GM19467 (cell line): ENCODE measurements around the gene ARHGEF12.

Experiments used
- ATAC-seq: cut with Tn5 transposase; IDR thresholded peaks from one replicate; pipeline ENCODE4 v1.9.1; 2021; ENCODE audit warnings: mild to moderate bottlenecking, moderate library complexity; ENCODE audit not compliant: unreplicated experiment

The ARHGEF12 gene

DNA sequence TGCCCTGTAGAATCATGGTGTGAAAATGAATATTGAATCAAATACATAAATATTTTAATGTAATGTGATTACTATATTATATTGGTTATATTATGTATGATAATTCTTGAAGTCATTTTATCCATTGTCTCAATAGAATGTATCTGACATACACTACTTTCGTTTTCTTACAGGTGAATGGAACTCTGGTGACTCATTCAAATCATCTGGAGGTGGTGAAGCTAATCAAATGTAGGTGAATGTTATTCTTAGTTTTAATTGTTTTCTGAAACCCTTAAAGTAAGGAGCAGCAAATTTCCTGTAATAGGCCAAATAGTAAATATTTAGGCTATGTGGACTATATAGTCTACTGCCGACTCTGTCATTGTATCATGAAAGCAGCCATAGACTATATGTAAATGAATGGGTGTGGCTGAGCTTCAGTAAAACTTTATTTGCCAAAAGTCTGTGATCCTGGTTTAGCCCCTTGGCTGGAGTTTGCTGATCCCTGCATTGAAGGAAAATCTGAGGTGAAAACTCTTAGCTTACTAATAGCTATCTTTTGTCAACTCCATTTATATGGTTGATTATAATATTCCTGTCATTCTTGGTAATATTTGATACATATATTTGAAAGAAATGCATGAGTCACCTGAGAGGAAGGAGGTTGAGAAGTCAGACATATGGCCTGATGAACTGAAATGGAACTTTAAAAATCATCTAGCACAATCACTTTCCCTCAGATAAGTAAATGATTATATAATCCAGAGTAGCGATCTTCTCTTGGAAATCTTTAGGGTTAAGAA is 88.2 kb downstream of the ARHGEF12 start:
- no peak for ATAC-seq

- no peak for ATAC-seq
Measured at GRCh38 chr11:120424970-120425332, 88.7 kb downstream of the ARHGEF12 start.

DNA sequence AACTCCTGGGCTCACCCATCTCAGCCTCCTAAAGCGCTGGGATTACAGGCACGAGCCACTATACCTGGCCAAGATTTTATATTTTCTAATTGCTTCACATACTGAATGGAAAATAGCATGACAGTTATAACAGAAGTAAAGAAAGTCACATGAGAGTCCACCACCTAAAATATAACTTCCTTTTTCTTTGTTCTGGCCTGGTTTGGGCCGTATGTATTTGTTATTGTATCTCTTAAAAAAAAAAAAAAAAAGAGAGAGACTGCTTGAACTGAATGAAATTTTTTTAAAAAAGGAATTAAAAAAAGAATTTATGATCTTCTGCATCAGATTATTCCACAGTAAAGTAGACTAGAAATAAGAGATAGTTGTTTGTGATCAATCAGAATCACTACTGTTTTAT is 89.3 kb downstream of the ARHGEF12 start:
- ATAC-seq = no peak

DNA sequence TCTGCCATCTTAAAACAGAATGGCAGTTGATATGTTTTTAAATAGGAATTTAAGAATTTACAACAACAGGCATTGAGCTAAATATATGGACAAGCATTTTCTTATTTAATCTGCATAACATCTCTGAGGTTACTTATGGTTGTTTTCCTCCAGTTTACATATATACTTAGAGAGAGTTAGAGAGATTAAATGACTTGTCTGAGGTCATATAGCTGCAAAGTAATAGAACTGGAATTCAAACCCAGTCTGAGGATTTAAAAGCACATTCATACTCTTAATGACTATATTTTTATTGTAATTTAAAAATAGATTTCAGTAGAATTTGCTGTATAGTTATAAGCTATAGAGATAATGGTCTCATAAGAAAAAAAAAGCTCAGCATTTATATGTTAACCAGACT is 93.9 kb downstream of the ARHGEF12 start:
- no peak for ATAC-seq

GRCh38 chr11:120431633-120432032 is 95.4 kb downstream of the ARHGEF12 start:
- ATAC-seq = no peak

DNA sequence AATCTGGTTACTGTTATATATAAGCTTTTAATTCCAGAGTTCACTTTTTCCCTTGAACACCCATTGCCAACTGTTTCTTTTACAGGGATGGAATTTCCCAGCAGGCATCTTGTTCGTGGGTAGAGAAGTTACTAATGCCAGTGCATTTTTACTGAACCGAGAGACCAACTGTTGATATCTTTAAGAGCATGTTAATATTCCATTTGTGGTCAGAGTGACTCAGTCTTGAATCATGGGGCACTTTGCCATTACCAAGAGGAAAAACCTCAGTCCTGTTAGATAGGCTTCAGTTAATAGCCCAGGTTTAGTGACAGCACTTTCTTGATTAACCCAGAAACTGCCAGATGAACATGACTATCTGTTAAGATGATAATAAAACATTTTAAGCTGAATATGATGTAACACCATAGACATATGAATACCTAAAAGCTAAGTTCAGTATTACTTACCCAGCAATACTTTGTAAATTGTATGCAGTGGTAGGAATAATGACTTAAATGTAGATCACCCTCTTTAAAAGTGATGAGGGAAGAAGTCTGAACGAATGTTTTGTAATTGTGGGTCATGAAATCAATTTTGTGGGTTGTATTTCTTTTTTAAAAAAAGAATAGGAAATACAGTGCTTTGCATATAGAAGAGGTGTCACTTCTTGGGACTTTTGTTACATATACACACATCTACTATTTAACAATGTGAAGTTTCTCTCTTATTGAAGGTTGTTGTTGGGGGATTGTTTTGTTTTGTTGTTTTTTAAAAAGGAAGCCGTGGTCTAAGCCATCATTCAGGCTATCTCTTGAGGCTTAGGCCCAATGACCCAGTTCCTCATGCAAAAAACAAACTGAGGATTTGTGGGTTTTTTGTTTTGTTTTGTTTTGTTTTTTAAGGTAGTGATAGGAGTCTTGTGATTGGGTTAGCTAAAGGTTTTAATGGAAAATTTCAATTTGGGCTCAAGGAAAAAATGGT is 96.1 kb downstream of the ARHGEF12 start:
- no peak for ATAC-seq

DNA sequence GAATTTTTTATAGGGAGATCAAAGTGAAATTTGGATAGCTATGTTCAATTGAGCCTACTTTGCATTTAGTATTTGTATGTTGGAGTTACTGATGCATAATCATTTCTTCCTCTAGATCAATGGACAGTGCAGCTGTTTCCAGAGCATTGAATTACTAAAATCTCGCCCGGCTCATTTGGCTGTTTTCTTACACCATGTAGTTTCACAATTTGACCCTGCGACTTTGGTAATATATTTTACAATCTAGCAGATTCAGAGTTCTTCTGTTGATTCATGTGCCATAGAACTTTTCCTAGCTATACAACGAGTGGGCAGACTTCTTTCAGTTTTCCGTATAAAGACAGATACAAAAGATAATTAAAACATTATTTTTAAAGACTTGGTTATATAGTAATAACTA is 105.4 kb downstream of the ARHGEF12 start:
- no peak for ATAC-seq

DNA sequence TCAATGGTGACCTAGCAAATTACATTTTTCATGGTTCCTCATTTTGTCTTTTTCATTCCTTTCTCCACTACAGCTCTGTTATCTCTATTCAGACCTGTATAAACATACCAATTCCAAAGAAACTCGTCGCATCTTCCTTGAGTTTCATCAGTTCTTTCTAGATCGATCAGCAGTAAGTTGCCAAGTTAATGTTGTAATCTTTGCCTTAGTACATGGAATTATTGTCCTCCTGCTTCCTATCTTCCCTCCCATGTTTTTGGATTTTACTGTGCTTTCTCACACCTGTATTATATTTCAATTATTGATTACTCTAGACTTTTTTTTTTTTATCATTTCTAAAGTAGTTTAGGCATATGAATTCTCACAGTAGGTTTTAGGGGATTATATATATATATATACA is 105.8 kb downstream of the ARHGEF12 start:
- no peak for ATAC-seq

GRCh38 chr11:120446802-120447201 is 110.6 kb downstream of the ARHGEF12 start:
- ATAC-seq = no peak

- no peak for ATAC-seq
Measured at GRCh38 chr11:120448240-120448639, 112.0 kb downstream of the ARHGEF12 start.

DNA sequence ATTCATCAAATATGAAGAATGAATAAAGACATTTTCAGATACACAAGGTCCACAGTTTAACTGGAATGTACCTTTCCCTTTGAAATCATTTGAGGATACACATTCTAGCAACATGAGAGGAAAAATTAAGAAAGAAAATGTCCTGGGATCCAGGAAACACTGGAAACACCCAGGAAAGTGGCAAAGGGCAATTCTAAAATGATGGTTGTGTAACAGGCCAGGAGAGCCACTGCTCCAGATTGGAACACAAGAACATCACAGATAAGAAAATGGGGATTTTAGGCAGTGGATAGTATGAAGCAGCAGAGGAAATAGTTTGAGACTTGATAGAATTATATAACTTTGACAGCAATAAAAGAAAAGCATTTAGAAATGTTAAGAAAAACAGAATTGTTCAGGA is 119.3 kb downstream of the ARHGEF12 start:
- ATAC-seq = no peak

DNA sequence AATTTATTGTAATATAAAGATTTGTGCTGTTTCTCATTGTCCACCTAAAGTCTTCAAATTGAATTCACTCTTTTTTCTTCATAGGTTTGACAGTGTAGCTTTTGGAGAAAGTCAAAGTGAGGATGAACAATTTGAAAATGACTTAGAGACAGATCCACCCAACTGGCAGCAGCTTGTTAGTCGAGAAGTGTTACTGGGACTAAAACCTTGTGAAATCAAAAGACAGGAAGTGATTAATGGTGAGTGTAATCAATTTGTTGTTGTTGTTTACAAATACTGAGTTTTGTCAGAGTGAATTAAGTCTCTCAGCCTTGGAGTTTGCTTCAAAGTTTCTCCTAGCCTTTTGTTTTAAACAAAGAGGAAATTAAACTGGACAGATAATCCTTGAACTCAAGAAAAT is 121.8 kb downstream of the ARHGEF12 start:
- ATAC-seq = no peak

- no peak for ATAC-seq
Measured at GRCh38 chr11:120462825-120463224, 126.6 kb downstream of the ARHGEF12 start.

GRCh38 chr11:120465921-120466534 is 129.8 kb downstream of the ARHGEF12 start:
- no peak for ATAC-seq

- no peak for ATAC-seq
Measured at GRCh38 chr11:120467627-120468026, 131.4 kb downstream of the ARHGEF12 start.

DNA sequence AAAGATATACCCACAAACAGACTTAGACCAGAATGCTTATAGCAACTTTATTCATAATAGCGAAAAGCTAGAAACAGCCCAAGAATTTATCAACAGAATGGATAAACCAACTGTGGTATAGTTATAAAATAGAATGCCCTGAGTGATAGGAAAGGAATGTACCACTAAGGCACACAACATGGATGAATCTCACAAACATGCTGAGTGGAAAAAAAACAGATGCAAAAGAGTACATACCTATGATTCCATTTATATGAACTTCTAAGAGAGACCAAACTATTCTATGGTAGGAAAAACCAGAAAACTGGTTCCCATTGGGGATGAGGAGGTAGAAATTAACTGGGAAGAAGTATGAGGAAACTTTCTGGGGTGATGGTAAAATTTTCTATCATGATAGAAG is 134.9 kb downstream of the ARHGEF12 start:
- ATAC-seq = no peak

DNA sequence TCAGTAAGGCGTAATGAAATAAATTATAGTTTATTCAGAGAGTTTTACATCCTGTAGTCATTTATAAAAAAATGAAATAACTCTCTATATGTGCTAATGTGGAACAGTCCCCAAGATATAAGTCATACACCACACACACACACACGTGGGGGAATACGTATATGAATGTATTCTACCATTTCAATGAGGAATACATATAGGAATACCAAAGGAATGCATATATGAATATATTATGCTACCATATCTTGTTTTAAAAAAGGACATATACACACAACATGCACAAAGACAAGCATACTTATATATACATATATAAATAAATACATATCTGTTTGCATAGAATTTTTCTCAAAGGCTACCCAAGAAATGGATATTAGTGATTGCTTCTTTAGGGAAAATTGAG is 135.8 kb downstream of the ARHGEF12 start:
- ATAC-seq = no peak

DNA sequence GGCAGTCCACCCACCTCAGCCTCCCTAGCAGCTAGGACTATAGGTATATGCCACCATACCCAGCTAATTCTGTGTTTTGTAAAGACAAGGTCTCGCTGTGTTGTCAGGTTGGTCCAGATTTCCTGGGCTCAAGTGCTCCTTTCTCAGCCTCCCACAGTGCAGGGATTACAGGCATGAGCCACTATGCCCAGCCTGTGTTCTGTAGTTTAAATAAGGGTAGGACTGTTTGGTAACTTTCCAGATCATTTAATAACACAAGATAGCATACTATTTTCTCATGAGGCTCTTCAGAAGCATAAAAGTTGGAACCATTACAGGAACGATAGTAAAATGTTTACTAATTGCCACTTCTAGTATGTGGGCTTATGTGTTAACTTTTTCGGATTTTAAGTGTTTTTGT is 137.3 kb downstream of the ARHGEF12 start:
- no peak for ATAC-seq

GRCh38 chr11:120482149-120482548 is 145.9 kb downstream of the ARHGEF12 start:
- ATAC-seq = no peak

DNA sequence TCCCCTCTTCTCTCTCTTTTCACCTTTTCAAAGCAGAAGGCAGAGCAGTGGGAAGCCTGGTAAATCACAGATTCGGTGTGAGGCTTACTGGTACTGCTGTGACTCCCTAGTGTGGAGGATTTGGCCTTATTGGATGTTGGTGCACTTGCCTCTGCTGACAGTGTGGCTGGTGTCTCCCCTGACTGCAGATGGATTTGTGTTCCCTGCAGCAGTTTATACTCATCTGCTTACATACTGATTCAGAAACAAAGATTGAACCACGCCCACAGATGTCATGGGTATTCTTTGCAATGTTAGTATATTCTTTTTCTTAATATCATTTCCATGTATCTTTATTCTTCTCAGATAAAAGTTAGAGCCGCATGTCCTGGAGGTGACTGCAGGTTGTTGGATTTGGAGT is 148.5 kb downstream of the ARHGEF12 start:
- no peak for ATAC-seq

GRCh38 chr11:120486138-120486537 is 149.9 kb downstream of the ARHGEF12 start:
- ATAC-seq = no peak

DNA sequence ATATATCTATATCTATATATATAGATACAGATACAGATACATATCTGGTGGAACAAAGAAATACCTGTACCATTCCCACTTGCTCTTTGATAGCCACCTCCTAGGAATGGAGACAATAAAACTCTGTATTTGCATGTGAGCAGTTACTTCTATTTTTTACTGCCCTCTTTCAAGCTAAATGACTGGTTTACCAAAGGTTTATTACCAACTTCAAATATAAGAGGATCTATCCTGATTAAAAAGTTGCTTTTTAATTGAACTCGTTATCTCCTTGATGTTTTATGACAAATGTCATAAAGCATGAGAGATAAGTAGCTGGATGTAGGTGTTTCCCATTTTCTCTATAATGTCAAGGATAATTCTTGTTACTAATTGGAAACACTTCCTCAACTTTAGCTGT is 153.6 kb downstream of the ARHGEF12 start:
- no peak for ATAC-seq
